Measurements from ENCODE around the gene EVL. TPM values are rescaled to one million over a fixed set of nuclear protein-coding genes. Genes with fewer than 3 reads are reported as not detected.

The EVL gene
- polyA plus RNA-seq, 1 experiment, result 18.6 TPM

DNA sequence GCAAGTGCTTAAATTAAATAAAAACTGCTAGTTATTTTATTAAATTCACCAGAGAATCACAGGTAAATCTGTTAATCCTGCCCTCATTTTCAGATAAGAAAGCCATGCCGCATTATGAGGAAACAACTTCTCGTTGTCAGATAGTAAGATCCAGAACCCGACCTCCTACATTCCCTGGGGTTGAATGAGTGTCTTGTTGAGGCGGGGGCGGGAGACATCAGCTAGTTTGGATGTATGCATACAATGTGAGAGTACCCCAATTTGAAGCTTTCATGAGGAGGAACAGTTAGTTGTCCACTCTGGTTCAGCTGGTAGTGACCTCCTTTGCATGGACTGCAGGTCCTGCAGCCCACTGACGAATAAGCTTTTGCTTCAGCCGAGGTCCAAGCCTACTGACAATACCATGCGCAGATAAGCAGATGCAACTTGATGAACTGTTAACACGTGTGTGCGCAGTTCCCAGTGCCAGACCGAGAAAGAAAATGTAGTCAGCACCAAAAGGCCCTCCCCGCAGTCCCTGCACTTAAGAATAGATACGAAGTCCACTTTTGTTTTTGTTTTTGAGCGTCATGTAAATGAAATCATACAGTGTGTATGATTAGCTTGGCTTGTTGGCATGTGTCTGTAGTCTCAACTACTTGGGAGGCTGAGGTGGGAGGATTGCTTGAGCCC lies 34.9 kb downstream of the EVL start:
- POLR2A ChIA-PET, result no interaction called here
- no peaks in the 10 kb centered on the region for H3K27me3 ChIP-seq (ENCODE audit: control insufficient read depth, insufficient read depth, low read length)
- CTCF ChIA-PET, result interaction anchor here (0.9 to 1.6 kb wide), 2 partner anchors 8 to 18 kb away, joined by 3 to 7 read pairs; no protein-coding TSS in a partner anchor

DNA sequence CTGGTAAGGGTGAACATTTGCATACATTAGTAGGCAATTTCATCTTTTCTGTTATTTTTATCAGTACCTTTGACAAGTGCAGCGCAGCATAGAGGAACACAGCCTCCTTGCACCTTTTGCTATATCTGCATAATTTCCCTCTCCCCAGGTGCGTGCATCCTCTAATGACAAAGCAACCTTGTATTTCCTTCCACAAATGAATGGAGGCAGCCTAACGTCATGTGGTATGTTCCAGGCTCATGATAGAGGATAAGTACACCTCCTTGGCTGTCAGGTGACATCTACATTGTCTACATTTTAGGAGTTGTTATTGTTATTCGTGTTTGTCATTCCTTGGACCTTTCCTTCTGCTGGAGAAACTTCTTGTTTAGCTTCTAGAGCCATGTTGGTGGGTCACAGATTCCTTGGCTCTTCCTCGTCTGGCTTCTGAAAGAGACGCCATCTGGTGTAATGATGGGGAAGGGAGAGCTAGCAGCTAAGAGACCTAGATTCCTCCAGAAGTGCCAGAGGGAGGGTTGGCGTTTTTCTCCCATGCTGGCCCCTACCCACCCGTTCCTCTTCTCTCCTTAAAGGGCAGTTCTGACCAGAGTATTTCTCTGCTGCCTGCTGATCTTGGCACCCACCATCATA lies 37.0 kb downstream of the EVL start:
- H3K36me3 ChIP-seq (ENCODE audit: control insufficient read depth, insufficient read depth, low read length), result peaks cover 2% of the 10 kb centered on the region
- H3K27me3 ChIP-seq (ENCODE audit: control insufficient read depth, insufficient read depth, low read length), result no peaks in the 10 kb centered on the region
- TF ChIP-seq, protein P1, sequence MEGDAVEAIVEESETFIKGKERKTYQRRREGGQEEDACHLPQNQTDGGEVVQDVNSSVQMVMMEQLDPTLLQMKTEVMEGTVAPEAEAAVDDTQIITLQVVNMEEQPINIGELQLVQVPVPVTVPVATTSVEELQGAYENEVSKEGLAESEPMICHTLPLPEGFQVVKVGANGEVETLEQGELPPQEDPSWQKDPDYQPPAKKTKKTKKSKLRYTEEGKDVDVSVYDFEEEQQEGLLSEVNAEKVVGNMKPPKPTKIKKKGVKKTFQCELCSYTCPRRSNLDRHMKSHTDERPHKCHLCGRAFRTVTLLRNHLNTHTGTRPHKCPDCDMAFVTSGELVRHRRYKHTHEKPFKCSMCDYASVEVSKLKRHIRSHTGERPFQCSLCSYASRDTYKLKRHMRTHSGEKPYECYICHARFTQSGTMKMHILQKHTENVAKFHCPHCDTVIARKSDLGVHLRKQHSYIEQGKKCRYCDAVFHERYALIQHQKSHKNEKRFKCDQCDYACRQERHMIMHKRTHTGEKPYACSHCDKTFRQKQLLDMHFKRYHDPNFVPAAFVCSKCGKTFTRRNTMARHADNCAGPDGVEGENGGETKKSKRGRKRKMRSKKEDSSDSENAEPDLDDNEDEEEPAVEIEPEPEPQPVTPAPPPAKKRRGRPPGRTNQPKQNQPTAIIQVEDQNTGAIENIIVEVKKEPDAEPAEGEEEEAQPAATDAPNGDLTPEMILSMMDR (IDR thresholded peaks at IDR 0.05; ENCODE audit: insufficient read depth, low read depth, low read length), result no peak
- CTCF ChIA-PET, result interaction anchor here (1.4 kb wide), 1 partner anchor 91 kb away, joined by 3 read pairs; no protein-coding TSS in a partner anchor
- H3K4me3 ChIP-seq (ENCODE audit: low read depth, low read length), result no peak overlapping the region
- POLR2A ChIA-PET, result no interaction called here
- DNase-seq (ENCODE audit: low read depth), result no peak

More for the DNA sequence above, 34.9 kb downstream of the EVL start:
- no peak for DNase-seq (ENCODE audit: low read depth)
- Histone ChIP-seq H3K4me3 (ENCODE audit: low read depth, low read length) (no peak overlapping the region), H3K36me3 (ENCODE audit: control insufficient read depth, insufficient read depth, low read length) (peaks cover 2% of the 10 kb centered on the region)
- TF ChIP-seq, protein P1 (IDR thresholded peaks at IDR 0.05; ENCODE audit: insufficient read depth, low read depth, low read length), result no peak

DNA sequence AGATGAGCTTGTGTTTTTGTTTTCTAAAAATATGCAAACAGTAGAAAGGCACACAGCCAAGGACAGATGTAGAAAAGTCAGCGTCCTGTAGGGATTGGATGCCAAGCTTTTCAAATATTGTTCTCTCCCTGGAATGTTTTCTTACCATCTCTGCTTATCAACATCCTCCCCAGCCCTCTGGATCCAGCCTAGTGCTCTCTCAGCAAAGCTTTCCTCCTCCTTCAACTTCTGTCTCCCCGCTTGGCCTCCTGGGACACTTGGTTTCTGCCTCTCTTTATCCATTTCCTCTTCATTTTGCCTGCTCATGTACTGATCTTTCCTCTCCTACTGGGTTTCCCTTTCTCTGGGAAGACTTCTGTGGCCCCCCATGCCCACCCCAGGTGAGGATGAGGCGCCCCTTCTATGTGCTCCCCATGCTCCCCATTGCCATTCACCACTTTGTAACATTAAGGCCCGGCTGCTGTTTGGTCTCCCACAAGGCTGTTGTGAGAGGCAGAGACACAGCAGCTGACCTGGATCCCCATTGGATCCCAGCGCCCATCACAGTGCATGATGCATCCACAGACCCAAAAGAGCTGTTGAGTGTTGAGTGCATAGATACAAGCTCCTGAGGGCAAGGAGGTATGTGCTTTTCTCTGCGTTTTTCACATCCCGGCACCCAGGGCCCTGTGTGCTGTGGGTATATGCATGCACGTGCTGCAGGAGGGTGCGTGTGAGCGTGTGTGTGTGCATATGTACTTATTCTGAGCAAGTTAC lies 38.2 kb downstream of the EVL start:
- CTCF ChIA-PET, result interaction anchor here (0.6 to 1.5 kb wide), 6 partner anchors 24 to 373 kb away, joined by 3 to 5 read pairs (median 4); no protein-coding TSS in a partner anchor
- Histone ChIP-seq H3K27me3 (ENCODE audit: control insufficient read depth, insufficient read depth, low read length) (no peaks in the 10 kb centered on the region), H3K4me3 (ENCODE audit: low read depth, low read length) (no peak overlapping the region), H3K36me3 (ENCODE audit: control insufficient read depth, insufficient read depth, low read length) (no peaks in the 10 kb centered on the region)
- TF ChIP-seq, protein P1 (IDR thresholded peaks at IDR 0.05; ENCODE audit: insufficient read depth, low read depth, low read length), result no peak
- DNase-seq (ENCODE audit: low read depth), result no peak
- POLR2A ChIA-PET, result no interaction called here

DNA sequence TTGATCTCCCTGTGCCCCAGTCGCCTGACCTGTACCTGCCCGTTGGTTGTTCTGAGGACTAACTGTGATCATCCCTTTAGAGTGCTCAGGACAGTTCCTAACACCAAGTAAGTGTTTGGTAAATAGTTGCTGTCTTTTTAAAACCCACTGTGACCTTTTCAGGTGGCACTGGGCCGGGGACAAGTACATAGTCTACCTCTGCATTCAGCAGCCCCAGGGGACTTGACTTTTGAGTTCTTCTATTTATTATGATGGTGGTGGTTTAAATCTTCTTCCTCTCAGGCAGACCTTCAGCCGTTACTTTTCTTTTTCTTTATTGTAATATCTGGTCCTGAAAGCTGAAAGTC lies 38.8 kb downstream of the EVL start:
- Histone ChIP-seq H3K27me3 (ENCODE audit: control insufficient read depth, insufficient read depth, low read length) (no peaks in the 10 kb centered on the region), H3K4me3 (ENCODE audit: low read depth, low read length) (no peak overlapping the region), H3K36me3 (ENCODE audit: control insufficient read depth, insufficient read depth, low read length) (no peaks in the 10 kb centered on the region)
- ChIA-PET CTCF (interaction anchor here (0.9 to 1.5 kb wide), 6 partner anchors 23 to 374 kb away, joined by 3 to 5 read pairs (median 4); no protein-coding TSS in a partner anchor), POLR2A (no interaction called here)
- TF ChIP-seq, protein P1 (IDR thresholded peaks at IDR 0.05; ENCODE audit: insufficient read depth, low read depth, low read length), result no peak
- DNase-seq (ENCODE audit: low read depth), result no peak

Measured in BJ (cell line).